WTC11 (cell line): ENCODE data around the gene PGLYRP2. TPM values are rescaled to one million over a fixed set of nuclear protein-coding genes. Genes with fewer than 3 reads are reported as not detected.

Experiments
- ATAC-seq: fragments of 200-7000 bp; cut with Tn5 transposase; 2 replicates; pipeline ENCODE4 v1.10.0; 2021; ENCODE audit warnings: mild to moderate bottlenecking, moderate library complexity
- CTCF ChIA-PET: fragments of 300-600 bp; sonication (Branson Sonifier 250); formaldehyde crosslinking; loops from one replicate; lab custom pipeline; 2021; ENCODE audit warnings: antibody characterized with exemption; lab: Charles Lee
- POLR2A ChIA-PET: fragments of 350-600 bp; sonication (Branson Sonifier 250); formaldehyde crosslinking; loops from one replicate; lab custom pipeline; 2021; ENCODE audit warnings: antibody characterized with exemption; lab: Charles Lee
- DNase-seq: peaks from one replicate; pipeline ENCODE4 v3.0.0; 2021; ENCODE audit warnings: low spot score
- H3K27ac Mint-ChIP-seq: 2 replicates; pipeline ENCODE4 v1.8.0; 2021; ENCODE audit warnings: mixed read lengths
- H3K27me3 Mint-ChIP-seq: 2 replicates; pipeline ENCODE4 v1.8.0; 2021; ENCODE audit warnings: low read depth, mild to moderate bottlenecking, moderate library complexity, mixed read lengths
- H3K36me3 Mint-ChIP-seq: 2 replicates; pipeline ENCODE4 v1.8.0; 2021; ENCODE audit warnings: mixed read lengths
- H3K4me1 Mint-ChIP-seq: 2 replicates; pipeline ENCODE4 v1.8.0; 2022; ENCODE audit warnings: mixed read lengths
- H3K4me3 Mint-ChIP-seq: 2 replicates; pipeline ENCODE4 v1.8.0; 2021; ENCODE audit warnings: mild to moderate bottlenecking, moderate library complexity, mixed read lengths
- H3K9me3 Mint-ChIP-seq: 2 replicates; pipeline ENCODE4 v1.8.0; 2021; ENCODE audit warnings: mixed read lengths
- AR ChIP-seq: fragments of 250-450 bp; sonication (Bioruptor Pico); IDR thresholded peaks from 2 replicates; pipeline ENCODE4 v1.9.0; 2021; ENCODE audit warnings: mild to moderate bottlenecking
- CBFB ChIP-seq: sonication (generic); formaldehyde crosslinking; IDR thresholded peaks from 2 replicates; pipeline ENCODE4 v1.8.1; 2022; ENCODE audit warnings: mild to moderate bottlenecking, low read depth, missing genetic modification reagents
- E2F5 ChIP-seq: sonication (generic); formaldehyde crosslinking; IDR thresholded peaks from 2 replicates; pipeline ENCODE4 v1.8.1; 2022; ENCODE audit warnings: mild to moderate bottlenecking, moderate library complexity, missing genetic modification reagents
- ETV6 ChIP-seq: sonication (generic); formaldehyde crosslinking; IDR thresholded peaks from 2 replicates; pipeline ENCODE4 v1.8.1; 2022; ENCODE audit warnings: mild to moderate bottlenecking, missing genetic modification reagents
- FOXP1 ChIP-seq: sonication (generic); formaldehyde crosslinking; IDR thresholded peaks from 2 replicates; pipeline ENCODE4 v1.8.0; 2022; ENCODE audit warnings: missing genetic modification reagents, mild to moderate bottlenecking, moderate library complexity, borderline replicate concordance
- FOXP4 ChIP-seq: sonication (generic); formaldehyde crosslinking; IDR thresholded peaks from 2 replicates; pipeline ENCODE4 v1.8.0; 2022; ENCODE audit warnings: mild to moderate bottlenecking, missing genetic modification reagents
- HMGXB4 ChIP-seq: sonication (generic); formaldehyde crosslinking; IDR thresholded peaks from 2 replicates; pipeline ENCODE4 v1.8.1; 2023; ENCODE audit warnings: mild to moderate bottlenecking, moderate library complexity, missing genetic modification reagents
- KAT7 ChIP-seq: sonication (generic); formaldehyde crosslinking; IDR thresholded peaks from 2 replicates; pipeline ENCODE4 v1.8.1; 2023; ENCODE audit warnings: missing genetic modification reagents, mild to moderate bottlenecking, borderline replicate concordance
- MAX ChIP-seq: sonication (generic); formaldehyde crosslinking; IDR thresholded peaks from 2 replicates; pipeline ENCODE4 v1.8.0; 2022; ENCODE audit warnings: mild to moderate bottlenecking, missing genetic modification reagents
- NR1H2 ChIP-seq: sonication (generic); formaldehyde crosslinking; IDR thresholded peaks from 2 replicates; pipeline ENCODE4 v1.9.0; 2021; ENCODE audit warnings: mild to moderate bottlenecking, moderate library complexity, missing genetic modification reagents
- RELA ChIP-seq: sonication (generic); formaldehyde crosslinking; IDR thresholded peaks from 2 replicates; pipeline ENCODE4 v1.8.1; 2022; ENCODE audit warnings: missing genetic modification reagents, mild to moderate bottlenecking, borderline replicate concordance
- TCF7 ChIP-seq: sonication (generic); formaldehyde crosslinking; IDR thresholded peaks from 2 replicates; pipeline ENCODE4 v1.8.0; 2022; ENCODE audit warnings: mild to moderate bottlenecking, low read depth, missing genetic modification reagents, moderate library complexity
- USF2 ChIP-seq: sonication (generic); formaldehyde crosslinking; IDR thresholded peaks from 2 replicates; pipeline ENCODE4 v1.8.1; 2023; ENCODE audit warnings: mild to moderate bottlenecking, missing genetic modification reagents, moderate library complexity
- ZBTB21 ChIP-seq: sonication (generic); formaldehyde crosslinking; IDR thresholded peaks from 2 replicates; pipeline ENCODE4 v1.8.1; 2023; ENCODE audit warnings: mild to moderate bottlenecking, missing genetic modification reagents, borderline replicate concordance
- ZMAT4 ChIP-seq: fragments of 250-450 bp; sonication (Bioruptor Pico); IDR thresholded peaks from 2 replicates; pipeline ENCODE4 v1.9.0; 2021; ENCODE audit warnings: mild to moderate bottlenecking
- total RNA-seq: library from RNA; stranded (reverse); gene quantifications from 3 replicates; pipeline ENCODE4 v1.2.3, GENCODE V29; 2021

PGLYRP2 gene
- total RNA-seq, 1 experiment from 2014 or later: not detected

- ATAC-seq (no peak), DNase-seq (no peak)
- ChIA-PET CTCF (no interaction called here), POLR2A (interaction anchor here (0.6 kb wide), 1 partner anchor 1423 kb away, joined by 3 read pairs; no protein-coding TSS in a partner anchor)
- Mint-ChIP-seq H3K9me3 (no peaks in the 10 kb centered on the region), H3K36me3 (no peaks in the 10 kb centered on the region), H3K4me1 (peaks cover 9% of the 10 kb centered on the region), H3K27me3 (peaks cover 62% of the 10 kb centered on the region), H3K4me3 (no peak overlapping the region), H3K27ac (no peak overlapping the region)
- TF ChIP-seq HMGXB4 (CRISPR knock-in tag) (no peak), USF2 (CRISPR knock-in tag) (no peak), NR1H2 (CRISPR knock-in tag) (no peak), ZMAT4 (no peak), MAX (CRISPR knock-in tag) (no peak), ETV6 (CRISPR knock-in tag) (no peak), AR (CRISPR knock-in tag) (no peak), ZBTB21 (CRISPR knock-in tag) (no peak)
These were observed 17.6 kb downstream of the PGLYRP2 start for GRCh38 chr19:15461694-15462093.

- CTCF ChIA-PET: interaction anchor here (1.0 to 4.1 kb wide), 10 partner anchors 12 to 206 kb away, joined by 3 to 46 read pairs (median 5); partner anchors contain the start of genes AKAP8L and PGLYRP2
- POLR2A ChIA-PET: interaction anchor here (0.5 to 2.1 kb wide), 3 partner anchors 10 to 39 kb away, joined by 3 to 11 read pairs (median 3); partner anchors contain the start of gene AKAP8L
- H3K36me3 Mint-ChIP-seq: no peaks in the 10 kb centered on the region
- peaks cover 92% of the 10 kb centered on the region for H3K27me3 Mint-ChIP-seq
- peaks cover 19% of the 10 kb centered on the region for H3K4me1 Mint-ChIP-seq
- ATAC-seq: no peak
- TF ChIP-seq TCF7 (CRISPR knock-in tag) (no peak), CBFB (no peak)
- no peaks in the 10 kb centered on the region for H3K9me3 Mint-ChIP-seq
- H3K27ac Mint-ChIP-seq: no peak overlapping the region
- no peak for DNase-seq
- peak overlapping the region; percentile 56 for H3K4me3 Mint-ChIP-seq
These were observed 21.4 kb downstream of the PGLYRP2 start for GRCh38 chr19:15457701-15458484.

- Mint-ChIP-seq H3K4me1 (peaks cover 19% of the 10 kb centered on the region), H3K36me3 (no peaks in the 10 kb centered on the region), H3K9me3 (no peaks in the 10 kb centered on the region), H3K27ac (no peak overlapping the region), H3K27me3 (peaks cover 92% of the 10 kb centered on the region), H3K4me3 (peak overlapping the region; percentile 56)
- peak; percentile 62 for ATAC-seq
- ChIA-PET CTCF (interaction anchor here (0.7 to 4.1 kb wide), 16 partner anchors 10 to 356 kb away, joined by 3 to 46 read pairs (median 4); partner anchors contain the start of genes AKAP8L and PGLYRP2), POLR2A (interaction anchor here (1.2 to 2.1 kb wide), 2 partner anchors 11 to 38 kb away, joined by 3 to 11 read pairs; partner anchors contain the start of gene AKAP8L)
- DNase-seq: peak; percentile 97
- TF ChIP-seq E2F5 (CRISPR knock-in tag) (0 out of 2 replicates have a peak, but pooled peaks have one; percentile 62), HMGXB4 (CRISPR knock-in tag) (0 out of 2 replicates have a peak, but pooled peaks have one; percentile 4), FOXP1 (CRISPR knock-in tag) (peak; percentile 90; the same call in 1 of the 2 replicates), KAT7 (0 out of 2 replicates have a peak, but pooled peaks have one; percentile 45), RELA (CRISPR knock-in tag) (peak; percentile 70; the same call in 1 of the 2 replicates), FOXP4 (no peak)
These were observed 22.2 kb downstream of the PGLYRP2 start for GRCh38 chr19:15456871-15457700.
